A673 (cell line): ENCODE results near the gene CPSF4. TPM values are rescaled to one million over a fixed set of nuclear protein-coding genes. Genes with fewer than 3 reads are reported as not detected.

Experiments used
- BruUV-seq: library from RNA; stranded (reverse); fragments of 400-500 nt; replicated peaks from 2 replicates; lab custom pipeline; 2021; lab: Mats Ljungman, UMichigan
- CTCF ChIA-PET: fragments of 300-600 bp; sonication (Branson Sonifier 250); formaldehyde crosslinking; loops from one replicate; lab custom pipeline; 2022; ENCODE audit warnings: antibody characterized with exemption; lab: Charles Lee
- POLR2A ChIA-PET: fragments of 300-600 bp; sonication (Branson Sonifier 250); formaldehyde crosslinking; loops from one replicate; lab custom pipeline; 2022; ENCODE audit warnings: antibody characterized with exemption; ENCODE audit not compliant: low non-redundant PET; lab: Charles Lee
- DNase-seq: peaks from one replicate; pipeline ENCODE4 v3.0.0-alpha.2; 2015; ENCODE audit warnings: low spot score
- H3K27ac ChIP-seq: fragments of 200-600 bp; sonication (generic); 2 replicates; pipeline ENCODE4 v1.5.1; 2016; ENCODE audit warnings: mixed run types, low read depth, mild to moderate bottlenecking, mixed read lengths, antibody characterized with exemption, low read length; ENCODE audit not compliant: poor library complexity, severe bottlenecking
- H3K27me3 ChIP-seq: fragments of 200-600 bp; sonication (generic); replicated peaks from 2 replicates; pipeline ENCODE4 v1.6.1; 2017; ENCODE audit warnings: mixed run types, low read depth, mild to moderate bottlenecking, mixed read lengths, antibody characterized with exemption, low read length; ENCODE audit not compliant: insufficient read depth, poor library complexity
- H3K36me3 ChIP-seq: fragments of 200-600 bp; sonication (generic); 2 replicates; pipeline ENCODE4 v1.6.1; 2016; ENCODE audit warnings: mixed run types, mild to moderate bottlenecking, mixed read lengths, antibody characterized with exemption, low read length; ENCODE audit not compliant: insufficient read depth, poor library complexity, severe bottlenecking
- H3K4me1 ChIP-seq: fragments of 200-600 bp; sonication (generic); 2 replicates; pipeline ENCODE4 v1.6.1; 2017; ENCODE audit warnings: mixed run types, mild to moderate bottlenecking, mixed read lengths, antibody characterized with exemption, low read length; ENCODE audit not compliant: insufficient read depth, poor library complexity, severe bottlenecking
- H3K4me3 ChIP-seq: fragments of 200-600 bp; sonication (generic); 2 replicates; pipeline ENCODE4 v1.5.1; 2016; ENCODE audit warnings: low read depth, mixed run types, mild to moderate bottlenecking, mixed read lengths, low read length; ENCODE audit not compliant: poor library complexity, severe bottlenecking
- H3K9me3 ChIP-seq: fragments of 200-600 bp; sonication (generic); 2 replicates; pipeline ENCODE4 v1.6.1; 2016; ENCODE audit warnings: mixed run types, low read depth, mild to moderate bottlenecking, mixed read lengths, antibody characterized with exemption, low read length; ENCODE audit not compliant: poor library complexity, severe bottlenecking
- EZH2 ChIP-seq: fragments of 200-600 bp; sonication (generic); IDR thresholded peaks from 2 replicates; pipeline ENCODE4 v1.6.1; 2017; ENCODE audit warnings: borderline replicate concordance, low read depth, mild to moderate bottlenecking, mixed read lengths, antibody characterized with exemption, low read length; ENCODE audit not compliant: poor library complexity, severe bottlenecking
- intact Hi-C: fragments of 100-400 bp; cut with micrococcal nuclease; formaldehyde crosslinking; loops from one replicate; pipeline ENCODE4 v1.10.0; 2022; ENCODE audit not compliant: unreplicated experiment
- total RNA-seq: library from RNA; stranded (reverse); gene quantifications from 2 replicates; pipeline ENCODE4 v1.2.3, GENCODE V29; 2021
- TF ChIP-seq, protein P1 (sequence below): fragments of 300-800, 200-600 bp; sonication (generic); conservative IDR thresholded peaks from 2 replicates; pipeline ENCODE4 v1.5.1; 2017; ENCODE audit warnings: low read depth, mild to moderate bottlenecking, antibody characterized with exemption, low read length, moderate library complexity, mixed read lengths

The CPSF4 gene
- total RNA-seq, 1 experiment from 2014 or later, result 75.3 TPM

- DNase-seq, result no peak
- H3K9me3 ChIP-seq, result no peaks in the 10 kb centered on the region
- POLR2A ChIA-PET, result no interaction called here
- BruUV-seq, result no TSS peak
- peaks cover 86% of the 10 kb centered on the region for H3K36me3 ChIP-seq
- no peaks in the 10 kb centered on the region for H3K4me1 ChIP-seq
- CTCF ChIA-PET, result interaction anchor here (0.6 kb wide), 1 partner anchor 574 kb away, joined by 7 read pairs; no protein-coding TSS in a partner anchor
- no peak for TF ChIP-seq EZH2
- TF ChIP-seq, protein P1, sequence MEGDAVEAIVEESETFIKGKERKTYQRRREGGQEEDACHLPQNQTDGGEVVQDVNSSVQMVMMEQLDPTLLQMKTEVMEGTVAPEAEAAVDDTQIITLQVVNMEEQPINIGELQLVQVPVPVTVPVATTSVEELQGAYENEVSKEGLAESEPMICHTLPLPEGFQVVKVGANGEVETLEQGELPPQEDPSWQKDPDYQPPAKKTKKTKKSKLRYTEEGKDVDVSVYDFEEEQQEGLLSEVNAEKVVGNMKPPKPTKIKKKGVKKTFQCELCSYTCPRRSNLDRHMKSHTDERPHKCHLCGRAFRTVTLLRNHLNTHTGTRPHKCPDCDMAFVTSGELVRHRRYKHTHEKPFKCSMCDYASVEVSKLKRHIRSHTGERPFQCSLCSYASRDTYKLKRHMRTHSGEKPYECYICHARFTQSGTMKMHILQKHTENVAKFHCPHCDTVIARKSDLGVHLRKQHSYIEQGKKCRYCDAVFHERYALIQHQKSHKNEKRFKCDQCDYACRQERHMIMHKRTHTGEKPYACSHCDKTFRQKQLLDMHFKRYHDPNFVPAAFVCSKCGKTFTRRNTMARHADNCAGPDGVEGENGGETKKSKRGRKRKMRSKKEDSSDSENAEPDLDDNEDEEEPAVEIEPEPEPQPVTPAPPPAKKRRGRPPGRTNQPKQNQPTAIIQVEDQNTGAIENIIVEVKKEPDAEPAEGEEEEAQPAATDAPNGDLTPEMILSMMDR, result no peak
- intact Hi-C loops, result no loop called here
- H3K4me3 ChIP-seq, result no peak overlapping the region
- no peaks in the 10 kb centered on the region for H3K27me3 ChIP-seq
- H3K27ac ChIP-seq, result peak overlapping the region; percentile 5
Measured at GRCh38 chr7:99453105-99453504, 14.4 kb downstream of the CPSF4 start.

DNA sequence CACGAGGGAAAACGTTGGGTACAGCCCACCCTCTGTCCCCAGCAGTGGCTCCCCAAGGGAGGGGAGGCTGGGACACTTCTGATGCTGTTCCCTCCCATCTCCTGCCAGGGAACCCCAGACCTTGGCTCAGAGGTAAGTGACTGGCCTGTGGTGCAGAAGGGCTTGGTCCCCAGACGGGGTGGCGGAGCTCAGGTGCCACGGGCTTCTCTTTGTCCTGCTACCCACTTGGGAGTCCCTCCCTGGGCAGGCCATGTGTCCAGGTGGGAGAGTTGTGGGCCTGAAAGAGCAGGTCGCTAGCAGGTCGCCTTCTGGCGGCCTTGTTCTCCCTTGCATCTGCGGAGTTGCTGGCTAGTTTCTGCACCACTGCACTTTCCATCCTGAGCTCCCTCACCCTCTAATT, 17.1 kb downstream of the CPSF4 start:
- TF ChIP-seq, protein P1, result no peak
- no peak for TF ChIP-seq EZH2
- no TSS peak for BruUV-seq
- ChIA-PET CTCF (no interaction called here), POLR2A (no interaction called here)
- H3K9me3 ChIP-seq, result no peaks in the 10 kb centered on the region
- intact Hi-C loops, result no loop called here
- H3K36me3 ChIP-seq, result peaks cover 89% of the 10 kb centered on the region
- H3K27ac ChIP-seq, result no peak overlapping the region
- no peak for DNase-seq
- H3K27me3 ChIP-seq, result no peaks in the 10 kb centered on the region
- H3K4me1 ChIP-seq, result no peaks in the 10 kb centered on the region
- no peak overlapping the region for H3K4me3 ChIP-seq

DNA sequence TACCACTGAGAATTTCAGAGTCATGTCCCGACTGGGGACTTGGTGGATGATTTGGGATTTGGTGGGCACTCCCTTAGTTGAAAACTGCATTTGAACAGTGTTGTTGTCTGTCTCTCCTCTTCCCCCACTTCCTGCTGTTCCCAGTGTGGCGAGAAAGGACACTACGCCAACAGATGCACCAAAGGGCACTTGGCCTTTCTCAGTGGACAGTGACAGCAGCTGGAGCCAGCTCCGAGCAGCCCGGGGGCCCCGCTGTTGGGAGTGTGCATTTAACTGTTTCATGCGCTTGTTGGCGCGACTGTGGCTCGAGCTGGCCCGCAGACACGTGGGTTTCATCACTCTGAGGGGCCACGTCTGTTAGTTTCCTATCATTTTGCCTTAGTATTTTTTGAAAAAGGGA, 17.5 kb downstream of the CPSF4 start:
- Histone ChIP-seq H3K27me3 (no peaks in the 10 kb centered on the region), H3K27ac (no peak overlapping the region), H3K9me3 (no peaks in the 10 kb centered on the region), H3K36me3 (peaks cover 86% of the 10 kb centered on the region), H3K4me3 (no peak overlapping the region), H3K4me1 (no peaks in the 10 kb centered on the region)
- TF ChIP-seq, protein P1, result no peak
- no peak for TF ChIP-seq EZH2
- CTCF ChIA-PET, result no interaction called here
- intact Hi-C loops, result no loop called here
- POLR2A ChIA-PET, result no interaction called here
- DNase-seq, result no peak
- BruUV-seq, result no TSS peak
